GM18909 (cell line): ENCODE data around the gene JUNB.
"Not testable (repeated sequence)": the region's sequence is repeated elsewhere in the genome, so short reads cannot be mapped to it uniquely, and the experiment has no call there.

Experiments
- ATAC-seq: cut with Tn5 transposase; IDR thresholded peaks from one replicate; pipeline ENCODE4 v1.9.1; 2021; ENCODE audit warnings: mild to moderate bottlenecking; ENCODE audit not compliant: unreplicated experiment, poor library complexity

The JUNB gene

GRCh38 chr19:12788042-12788681 lies 3.1 kb upstream of the JUNB start:
- ATAC-seq: no peak

GRCh38 chr19:12788682-12789097 lies 2.6 kb upstream of the JUNB start:
- no peak for ATAC-seq

GRCh38 chr19:12789098-12789903 lies 2.0 kb upstream of the JUNB start:
- no peak for ATAC-seq

GRCh38 chr19:12789904-12790619 lies 1.2 kb upstream of the JUNB start:
- ATAC-seq: peak; percentile 47

GRCh38 chr19:12790628-12791344 lies 500 bp upstream of the JUNB start:
- ATAC-seq: no peak

GRCh38 chr19:12792051-12792852 lies 966 bp downstream of the JUNB start:
- ATAC-seq: no peak

- no peak for ATAC-seq
Measured at GRCh38 chr19:12792853-12793289, 1.6 kb downstream of the JUNB start.

- peak; percentile 38 for ATAC-seq
Measured at GRCh38 chr19:12793290-12794195, 2.3 kb downstream of the JUNB start.

- no peak for ATAC-seq
Measured at GRCh38 chr19:12794196-12794941, 3.1 kb downstream of the JUNB start.

- no peak for ATAC-seq
Measured at GRCh38 chr19:12794971-12795381, 3.7 kb downstream of the JUNB start.

GRCh38 chr19:12796146-12797071 lies 5.1 kb downstream of the JUNB start:
- no peak for ATAC-seq

- ATAC-seq: no peak
Measured at GRCh38 chr19:12797141-12797587, 5.9 kb downstream of the JUNB start.

- not testable (repeated sequence) for ATAC-seq
Measured at GRCh38 chr19:12797607-12798006, 6.3 kb downstream of the JUNB start.

- no peak for ATAC-seq
Measured at GRCh38 chr19:12799742-12800465, 8.6 kb downstream of the JUNB start.

GRCh38 chr19:12800466-12800770 lies 9.1 kb downstream of the JUNB start:
- no peak for ATAC-seq

- ATAC-seq: no peak
Measured at GRCh38 chr19:12800923-12801465, 9.7 kb downstream of the JUNB start.
